RWPE1 (cell line): Measurements from ENCODE around the gene HMCN2.

Source experiments
- CTCF ChIA-PET: fragments of 350-600 bp; sonication (Branson Sonifier 250); formaldehyde crosslinking; extraction: SDS; loops from one replicate; lab custom pipeline; 2021; lab: Yijun Ruan, JAX
- POLR2A ChIA-PET: fragments of 400-600 bp; formaldehyde crosslinking; extraction: SDS; loops from one replicate; lab custom pipeline; 2020; ENCODE audit warnings: antibody characterized with exemption; ENCODE audit not compliant: low non-redundant PET; lab: Yijun Ruan, JAX
- DNase-seq: peaks from one replicate; pipeline ENCODE4 v3.0.0; 2012; ENCODE audit warnings: low spot score
- H3K27ac ChIP-seq: fragments of 450-650 bp; 2 replicates; pipeline ENCODE4 v1.5.1; 2017
- TF ChIP-seq, protein P1 (sequence below): fragments of 450-650 bp; conservative IDR thresholded peaks from 2 replicates; pipeline ENCODE4 v1.5.1; 2017; ENCODE audit warnings: low read depth, mild to moderate bottlenecking

Gene HMCN2

DNA sequence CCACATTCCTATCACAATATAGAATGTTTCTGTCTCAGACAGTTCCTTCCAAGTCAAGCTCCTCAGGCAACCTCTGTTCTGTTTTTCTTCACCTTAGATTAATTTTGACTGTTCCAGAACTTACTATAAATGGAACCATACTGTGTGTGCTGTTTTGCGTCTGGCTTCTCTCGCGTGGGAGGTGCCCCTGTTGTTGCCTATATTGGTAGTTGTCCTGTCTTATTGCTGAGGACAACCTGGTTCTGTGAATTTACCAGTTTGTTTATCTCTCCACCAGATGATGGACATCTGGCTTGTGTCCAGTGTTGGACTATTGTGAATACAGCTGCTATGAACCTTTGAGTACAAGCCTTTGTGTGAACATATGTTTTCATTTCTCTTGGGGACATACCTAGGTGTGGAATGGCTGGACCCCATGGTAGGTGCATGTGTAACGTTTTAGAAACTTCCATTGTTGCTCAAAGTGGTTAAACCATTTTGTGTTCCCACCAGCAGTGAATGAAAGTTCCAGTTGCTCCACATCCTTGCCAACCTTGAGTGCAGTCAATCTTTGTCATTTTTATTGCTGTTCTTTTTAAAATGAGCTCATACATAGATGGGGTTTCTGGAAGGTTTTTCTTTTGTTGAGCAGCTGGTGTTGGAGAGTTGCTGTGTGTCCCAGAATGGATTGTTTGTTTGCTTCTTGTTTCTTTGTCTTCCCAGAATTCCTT, 18.1 kb downstream of the HMCN2 start:
- DNase-seq, result no peak
- ChIA-PET CTCF (interaction anchor here (0.7 kb wide), 1 partner anchor 516 kb away, joined by 3 read pairs; no protein-coding TSS in a partner anchor), POLR2A (no interaction called here)
- TF ChIP-seq, protein P1, sequence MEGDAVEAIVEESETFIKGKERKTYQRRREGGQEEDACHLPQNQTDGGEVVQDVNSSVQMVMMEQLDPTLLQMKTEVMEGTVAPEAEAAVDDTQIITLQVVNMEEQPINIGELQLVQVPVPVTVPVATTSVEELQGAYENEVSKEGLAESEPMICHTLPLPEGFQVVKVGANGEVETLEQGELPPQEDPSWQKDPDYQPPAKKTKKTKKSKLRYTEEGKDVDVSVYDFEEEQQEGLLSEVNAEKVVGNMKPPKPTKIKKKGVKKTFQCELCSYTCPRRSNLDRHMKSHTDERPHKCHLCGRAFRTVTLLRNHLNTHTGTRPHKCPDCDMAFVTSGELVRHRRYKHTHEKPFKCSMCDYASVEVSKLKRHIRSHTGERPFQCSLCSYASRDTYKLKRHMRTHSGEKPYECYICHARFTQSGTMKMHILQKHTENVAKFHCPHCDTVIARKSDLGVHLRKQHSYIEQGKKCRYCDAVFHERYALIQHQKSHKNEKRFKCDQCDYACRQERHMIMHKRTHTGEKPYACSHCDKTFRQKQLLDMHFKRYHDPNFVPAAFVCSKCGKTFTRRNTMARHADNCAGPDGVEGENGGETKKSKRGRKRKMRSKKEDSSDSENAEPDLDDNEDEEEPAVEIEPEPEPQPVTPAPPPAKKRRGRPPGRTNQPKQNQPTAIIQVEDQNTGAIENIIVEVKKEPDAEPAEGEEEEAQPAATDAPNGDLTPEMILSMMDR, result no peak
- H3K27ac ChIP-seq, result no peak overlapping the region

DNA sequence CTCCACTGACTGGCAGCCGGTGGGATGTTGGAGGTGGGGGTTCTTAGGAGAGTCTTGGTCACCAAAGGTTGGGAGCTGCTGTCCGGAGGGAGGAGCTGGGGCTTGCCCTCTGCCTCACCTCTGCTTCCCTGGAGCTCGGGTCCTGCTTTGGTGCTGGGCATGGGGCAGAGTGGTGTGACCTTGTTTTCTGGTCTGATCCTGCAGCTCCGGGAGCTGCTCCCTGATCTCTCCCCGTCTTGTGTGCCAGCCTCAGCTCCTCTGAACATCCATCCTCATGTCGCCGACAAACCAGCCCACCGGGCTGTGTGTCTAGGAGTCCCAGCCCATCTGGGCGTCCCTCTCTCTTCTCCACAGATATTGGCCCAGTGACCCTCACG, 18.7 kb downstream of the HMCN2 start:
- CTCF ChIA-PET, result no interaction called here
- TF ChIP-seq, protein P1, result no peak
- POLR2A ChIA-PET, result no interaction called here
- DNase-seq, result no peak
- no peak overlapping the region for H3K27ac ChIP-seq

DNA sequence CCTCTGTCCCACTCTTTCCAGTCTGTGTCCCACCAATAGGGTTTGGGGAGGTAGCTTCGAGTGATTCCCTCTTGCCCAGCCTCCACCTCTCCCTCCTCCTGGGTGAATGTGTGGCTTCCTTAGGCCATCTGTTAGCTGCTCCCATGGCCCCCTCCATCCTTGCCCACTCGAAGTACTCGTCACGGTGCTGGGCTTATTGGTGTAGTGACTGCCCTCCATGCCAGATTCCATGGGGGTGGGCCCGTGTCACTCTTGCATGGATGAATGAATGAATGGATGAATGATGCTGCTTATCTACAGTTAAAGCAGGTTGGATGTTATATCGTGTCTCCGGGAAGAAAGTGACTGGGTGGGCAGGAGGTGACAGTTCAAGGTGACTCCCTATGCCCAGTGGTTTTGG, 19.1 kb downstream of the HMCN2 start:
- no peak overlapping the region for H3K27ac ChIP-seq
- POLR2A ChIA-PET, result no interaction called here
- TF ChIP-seq, protein P1, result no peak
- CTCF ChIA-PET, result interaction anchor here (0.6 kb wide), 1 partner anchor 42 kb away, joined by 3 read pairs; no protein-coding TSS in a partner anchor
- no peak for DNase-seq

DNA sequence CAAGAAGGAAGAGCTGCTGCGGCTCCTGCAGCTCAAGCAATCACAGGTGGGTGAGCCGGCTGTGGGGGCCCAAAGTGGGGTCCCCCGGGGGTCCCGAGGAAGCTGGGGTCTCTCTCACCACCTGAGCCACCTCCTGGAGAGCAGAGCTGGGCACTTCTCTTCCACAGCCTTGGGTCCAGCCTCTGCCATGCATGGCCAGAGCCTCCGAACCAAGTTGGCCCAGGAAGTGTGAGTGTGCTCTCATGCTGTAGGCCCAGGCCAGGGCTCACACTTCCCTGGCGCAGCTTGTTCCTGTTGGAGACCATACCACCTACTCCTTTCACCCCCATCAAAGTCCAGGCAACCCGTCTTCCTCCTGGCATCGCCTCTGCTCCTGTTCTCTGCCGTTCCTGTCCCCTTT, 19.7 kb downstream of the HMCN2 start:
- CTCF ChIA-PET, result interaction anchor here (0.6 kb wide), 1 partner anchor 43 kb away, joined by 3 read pairs; no protein-coding TSS in a partner anchor
- no peak for DNase-seq
- POLR2A ChIA-PET, result no interaction called here
- TF ChIP-seq, protein P1, result no peak
- H3K27ac ChIP-seq, result no peak overlapping the region

DNA sequence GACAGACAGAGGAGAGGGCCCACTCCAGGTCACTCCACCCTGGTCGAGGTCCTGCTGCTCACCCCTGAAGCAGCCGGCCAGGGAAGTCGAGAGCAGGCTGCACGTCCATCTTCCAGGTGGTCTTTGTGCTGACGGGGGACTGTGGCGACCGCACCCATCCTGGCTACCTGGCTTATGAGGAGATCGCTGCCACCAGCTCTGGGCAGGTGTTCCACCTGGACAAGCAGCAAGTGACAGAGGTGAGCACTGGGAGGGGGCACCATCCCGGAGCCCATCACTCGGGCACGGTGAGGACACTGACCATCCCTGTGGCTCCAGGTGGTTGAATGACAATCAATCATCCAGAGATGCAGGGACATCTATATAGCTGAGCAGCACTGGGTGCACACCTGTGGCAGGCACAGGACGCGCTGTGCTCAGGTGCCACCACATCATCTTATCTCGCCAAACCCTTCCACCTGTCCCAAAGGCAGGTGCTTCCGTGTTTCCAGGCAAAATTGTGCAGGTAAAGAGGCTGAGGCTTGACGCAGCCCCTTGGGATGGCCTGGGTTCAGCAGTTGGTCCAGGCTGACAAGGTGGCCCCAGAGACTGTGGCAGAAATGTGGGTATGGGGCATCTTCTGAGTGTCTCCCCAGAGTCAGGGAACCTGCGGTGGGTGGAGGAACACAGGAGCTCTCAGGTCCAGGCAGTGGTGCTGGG, 20.7 kb downstream of the HMCN2 start:
- H3K27ac ChIP-seq, result no peak overlapping the region
- TF ChIP-seq, protein P1, result no peak
- no peak for DNase-seq
- ChIA-PET POLR2A (no interaction called here), CTCF (no interaction called here)

DNA sequence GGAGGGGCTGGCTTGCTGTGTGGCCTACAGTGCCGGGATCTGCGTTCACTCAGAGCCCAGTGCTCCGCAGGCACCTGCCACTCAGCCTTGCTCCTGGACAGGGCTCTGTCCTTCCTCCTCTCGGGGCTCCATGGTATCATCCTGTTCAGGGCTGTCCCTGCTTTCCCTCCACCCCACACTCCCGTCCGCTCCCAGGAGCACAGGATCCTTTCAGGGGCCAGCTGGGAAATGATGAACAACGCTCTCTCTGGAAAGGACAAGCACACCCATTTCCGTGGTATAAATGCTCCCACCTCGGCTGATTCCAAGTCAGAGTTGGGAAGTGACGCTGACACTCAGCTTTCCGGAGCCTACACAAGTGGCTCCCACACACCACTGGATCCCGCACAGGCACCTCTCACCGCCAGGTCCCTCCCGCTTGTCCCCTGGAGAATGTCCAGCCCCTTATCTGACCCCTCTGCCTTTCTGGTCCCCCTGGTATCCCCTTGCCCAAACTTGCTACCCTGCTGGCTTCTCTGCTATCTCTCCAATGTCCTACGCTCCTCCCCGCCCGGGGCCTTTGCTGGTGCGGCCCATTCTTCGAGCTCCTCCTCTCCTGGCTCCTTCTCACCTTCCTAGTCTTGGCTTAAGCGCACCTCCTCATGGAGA, 21.3 kb downstream of the HMCN2 start:
- TF ChIP-seq, protein P1, result no peak
- DNase-seq, result no peak
- POLR2A ChIA-PET, result interaction anchor here (0.6 kb wide), 1 partner anchor 239 kb away, joined by 3 read pairs; no protein-coding TSS in a partner anchor
- CTCF ChIA-PET, result no interaction called here
- H3K27ac ChIP-seq, result no peak overlapping the region
